NCI-H1048 (cell line): ENCODE measurements around the gene MARCHF9.

Experiments used
- DNase-seq: peaks from one replicate; lab custom pipeline; 2025; lab: John Stamatoyannopoulos, UW

MARCHF9 gene

GRCh38 chr12:57753756-57754337 lies 1.1 kb upstream of the MARCHF9 start:
- DNase-seq, result no peak

DNA sequence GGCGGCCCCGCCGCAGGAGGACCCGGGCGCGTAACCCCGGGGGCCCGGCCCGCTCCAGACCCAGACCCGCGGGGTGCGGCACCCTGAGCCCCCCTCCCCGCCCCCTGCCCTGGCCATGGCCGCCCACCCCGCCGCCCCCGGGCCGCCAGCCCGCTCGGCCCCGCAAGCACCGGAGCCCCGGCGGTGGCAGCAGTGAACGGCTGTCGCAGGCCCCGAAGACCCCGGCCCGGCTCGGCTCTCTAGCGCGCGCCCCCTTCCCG lies 221 bp downstream of the MARCHF9 start:
- no peak for DNase-seq

- DNase-seq, result no peak
These were observed 810 bp downstream of the MARCHF9 start for GRCh38 chr12:57755454-57756372.

DNA sequence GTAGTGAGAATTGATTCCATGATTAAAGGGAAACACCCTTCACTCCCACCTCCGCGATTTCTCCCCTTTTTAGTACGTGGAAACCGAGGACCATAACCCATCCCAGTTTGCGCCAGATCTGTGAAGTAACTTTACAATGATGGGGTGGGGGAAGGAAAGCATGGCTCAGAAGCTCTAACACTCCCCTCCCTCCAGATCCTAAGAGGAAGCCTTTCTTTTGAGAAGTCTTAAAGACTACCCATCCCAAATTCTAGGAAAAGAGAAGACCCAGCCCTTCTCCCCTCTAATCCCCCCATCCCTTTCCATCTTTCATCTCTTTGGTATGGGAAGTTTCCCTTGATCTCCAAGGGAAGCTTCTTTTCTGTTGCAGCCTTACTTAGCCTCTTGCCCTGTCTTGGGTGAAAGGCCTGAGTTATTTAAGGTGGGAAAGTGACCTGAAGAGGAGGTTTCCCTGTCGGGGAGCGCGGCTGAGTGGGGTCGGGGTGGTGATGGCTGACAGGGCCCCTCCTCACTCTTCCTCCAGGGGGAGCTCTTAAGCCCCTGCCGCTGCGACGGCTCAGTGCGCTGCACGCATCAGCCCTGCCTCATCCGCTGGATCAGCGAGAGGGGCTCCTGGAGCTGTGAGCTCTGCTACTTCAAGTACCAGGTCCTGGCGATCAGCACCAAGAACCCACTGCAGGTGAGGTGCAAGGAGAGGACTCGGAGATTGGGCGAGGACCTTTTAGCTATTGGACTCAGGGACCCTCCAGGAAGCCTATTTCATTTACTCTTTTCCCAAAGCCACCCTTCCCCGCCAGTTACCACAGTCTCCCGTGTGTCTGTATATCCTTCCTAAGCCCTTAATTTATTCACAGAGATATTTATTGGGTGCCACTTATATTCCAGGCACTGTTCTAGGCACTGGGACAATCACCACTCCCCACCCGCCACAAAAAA lies 1.8 kb downstream of the MARCHF9 start:
- peak; percentile 22 for DNase-seq

DNA sequence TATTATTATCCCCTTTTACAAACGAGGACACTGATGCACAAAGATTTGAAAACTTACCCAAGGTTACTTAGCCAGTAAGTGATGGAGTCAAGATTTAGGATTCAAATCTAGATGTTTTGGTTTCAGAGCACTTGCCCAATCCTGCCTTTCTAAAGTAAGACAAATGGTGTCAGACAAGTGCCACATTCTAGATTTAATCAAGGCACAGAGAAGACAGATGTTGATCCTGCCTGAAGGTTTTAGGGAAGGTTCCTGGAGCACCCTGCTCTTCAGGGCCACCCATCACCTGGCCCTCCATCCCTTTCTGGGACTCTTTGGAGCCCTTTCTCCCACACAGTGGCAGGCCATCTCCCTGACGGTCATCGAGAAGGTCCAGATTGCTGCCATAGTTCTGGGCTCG lies 2.9 kb downstream of the MARCHF9 start:
- no peak for DNase-seq

DNA sequence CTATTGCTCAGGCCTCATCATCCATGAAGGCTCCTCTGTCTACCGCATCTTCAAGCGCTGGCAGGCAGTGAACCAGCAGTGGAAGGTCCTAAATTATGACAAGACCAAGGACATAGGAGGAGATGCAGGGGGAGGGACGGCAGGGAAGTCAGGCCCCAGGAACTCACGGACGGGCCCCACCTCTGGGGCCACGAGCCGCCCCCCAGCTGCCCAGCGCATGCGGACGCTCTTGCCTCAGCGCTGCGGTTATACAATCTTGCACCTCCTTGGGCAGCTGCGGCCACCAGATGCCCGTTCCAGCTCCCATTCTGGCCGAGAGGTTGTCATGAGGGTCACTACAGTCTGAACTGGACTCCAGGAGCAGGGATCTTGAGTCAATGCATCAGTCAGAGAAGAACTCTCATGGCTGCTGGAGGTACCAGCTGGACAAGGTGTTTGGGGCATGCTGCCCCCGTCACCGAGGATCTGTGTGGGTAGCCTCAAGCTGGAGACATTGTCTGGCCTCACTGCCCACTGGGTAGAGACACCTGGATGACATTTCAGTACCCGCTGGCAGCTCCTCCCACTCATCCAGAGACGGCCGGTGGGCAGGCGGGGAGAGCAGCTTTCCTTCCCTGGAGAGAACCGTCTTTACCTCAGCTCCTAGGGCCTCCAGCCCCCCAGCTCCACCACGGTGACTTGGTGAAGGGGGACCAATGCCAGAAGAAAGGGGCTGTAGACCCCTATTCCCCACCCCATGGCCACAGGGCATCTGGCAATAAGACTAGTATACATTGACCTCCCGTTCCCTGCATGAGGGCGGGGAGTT lies 3.9 kb downstream of the MARCHF9 start:
- no peak for DNase-seq

DNA sequence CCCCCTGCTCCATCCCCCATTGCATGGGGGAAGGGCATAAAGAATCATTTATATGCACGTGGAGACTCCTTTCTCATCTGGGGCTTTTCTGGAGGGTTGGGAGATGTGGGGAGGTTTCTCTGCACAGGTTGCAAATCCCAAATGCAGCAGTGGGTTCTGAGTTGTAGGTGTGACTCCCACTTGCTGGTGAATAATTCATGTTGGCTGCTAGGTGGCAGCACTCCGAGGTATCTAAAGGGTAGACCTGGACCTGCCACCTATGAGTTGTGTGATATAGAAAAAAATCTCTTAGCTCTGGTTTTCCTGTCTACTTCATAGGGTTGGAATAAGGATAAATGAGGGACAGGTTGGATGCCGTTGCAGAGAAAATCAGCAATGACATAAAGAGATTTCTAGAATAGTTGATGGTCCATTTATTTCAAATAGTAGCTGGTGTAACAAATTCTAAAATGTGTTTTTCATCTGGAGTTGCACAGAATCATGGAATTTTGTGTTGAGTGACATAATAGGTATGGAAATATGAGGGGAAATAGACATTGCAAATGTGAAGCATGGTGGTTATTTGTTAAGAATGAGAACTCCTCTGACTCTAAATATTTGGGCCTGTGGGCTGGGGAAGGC lies 4.6 kb downstream of the MARCHF9 start:
- DNase-seq, result no peak

- DNase-seq, result no peak
These were observed 5.6 kb downstream of the MARCHF9 start for GRCh38 chr12:57760347-57760982.

- DNase-seq, result no peak
These were observed 6.6 kb downstream of the MARCHF9 start for GRCh38 chr12:57761391-57761998.

DNA sequence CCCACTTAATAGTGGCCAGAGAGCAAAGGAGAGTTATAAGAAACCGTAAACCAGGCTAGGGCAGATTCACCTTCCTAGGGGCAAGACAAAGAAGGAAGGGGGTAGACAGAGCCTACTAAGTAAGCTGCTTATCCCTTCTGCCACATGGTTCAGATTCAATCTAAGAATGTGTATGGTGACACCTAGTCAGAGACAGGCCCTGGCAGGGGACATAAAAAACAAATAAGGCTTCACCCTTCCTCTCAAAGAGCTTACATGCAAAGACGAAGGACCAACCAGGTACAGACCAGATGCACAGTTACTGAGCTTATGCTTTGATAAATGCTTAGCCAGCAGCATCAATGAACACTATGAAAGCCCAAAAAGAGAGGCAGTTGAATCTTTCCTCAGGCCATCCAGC lies 7.6 kb downstream of the MARCHF9 start:
- no peak for DNase-seq

- no peak for DNase-seq
These were observed 9.2 kb downstream of the MARCHF9 start for GRCh38 chr12:57763881-57764661.

GRCh38 chr12:57764662-57765002 lies 9.7 kb downstream of the MARCHF9 start:
- no peak for DNase-seq

GRCh38 chr12:57765003-57765697 lies 10.2 kb downstream of the MARCHF9 start:
- no peak for DNase-seq

DNA sequence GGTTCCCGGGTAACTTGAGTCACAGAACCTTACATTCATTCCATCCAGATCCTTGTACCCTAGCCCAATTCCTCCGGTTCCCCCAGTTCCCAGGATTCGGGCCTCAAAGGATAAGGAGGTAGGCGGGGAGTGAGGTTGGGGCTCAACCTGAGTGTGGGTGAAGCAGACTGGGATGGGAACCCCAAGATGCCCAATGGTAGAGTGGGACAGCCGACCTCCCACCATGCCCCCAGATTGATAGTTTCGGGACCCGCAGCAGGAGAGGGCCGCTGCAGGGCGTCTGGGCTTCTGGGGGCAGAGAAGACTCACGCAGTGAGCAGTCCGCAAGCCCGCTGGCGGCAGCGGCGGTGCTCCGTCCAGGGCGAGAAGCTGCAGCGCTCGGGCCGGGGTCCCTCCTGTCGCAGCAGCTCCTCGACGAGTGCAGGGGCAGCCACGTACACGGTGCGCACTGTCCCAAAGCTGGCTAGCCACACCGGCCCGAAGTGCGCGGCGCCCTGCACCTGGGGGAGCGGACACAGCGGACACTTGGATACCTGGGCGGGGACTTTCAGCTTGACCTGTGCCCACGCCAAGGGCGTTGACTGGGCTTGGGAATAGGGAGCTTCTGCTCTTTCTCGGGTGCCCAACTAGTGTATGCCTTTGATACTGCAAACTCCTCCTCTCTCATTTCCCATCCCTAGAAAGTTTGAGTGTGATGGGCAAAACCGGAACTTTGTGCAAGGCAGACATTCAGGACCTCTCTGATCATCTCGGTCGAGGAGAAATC lies 11.0 kb downstream of the MARCHF9 start:
- no peak for DNase-seq

DNA sequence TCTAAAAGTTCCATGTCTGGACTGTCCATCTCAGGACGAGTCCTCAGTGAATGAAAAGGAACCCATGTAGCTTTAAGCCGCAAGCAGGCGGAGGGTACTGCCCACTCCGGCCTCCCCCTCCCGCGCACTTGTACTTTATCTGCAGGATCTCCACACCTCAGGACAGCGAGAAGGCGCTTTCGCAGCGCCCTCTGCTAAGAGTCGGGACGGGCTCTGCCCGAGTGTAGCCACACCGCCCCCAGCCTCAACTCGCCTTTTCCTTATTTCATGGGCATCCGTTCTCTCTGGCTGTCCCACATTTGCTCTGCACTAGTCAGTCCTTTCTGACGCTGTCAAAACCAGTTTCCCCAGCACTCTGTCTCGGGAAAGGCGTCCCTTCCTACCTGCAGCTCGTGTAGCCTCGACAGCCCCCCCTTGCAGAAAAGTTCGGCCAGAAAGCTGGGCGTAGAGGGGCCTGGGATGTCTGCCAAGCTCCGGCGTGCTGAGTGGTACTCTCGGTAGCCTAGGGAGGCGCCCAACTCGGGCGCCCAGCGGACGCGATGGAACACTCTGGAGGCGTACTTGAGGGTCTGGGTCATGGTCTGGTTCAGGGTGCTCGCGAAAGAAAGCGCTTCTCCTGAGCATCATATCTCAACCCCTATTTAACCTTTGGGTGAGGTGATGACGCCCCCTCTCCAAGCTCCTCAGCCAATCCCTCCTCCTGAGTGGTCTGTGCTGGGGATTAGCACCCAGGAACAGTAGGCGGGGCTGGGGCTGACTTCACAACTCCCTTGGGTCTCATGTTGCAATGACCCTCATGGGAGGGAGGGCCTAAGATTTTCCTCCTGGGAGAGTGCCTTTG lies 11.8 kb downstream of the MARCHF9 start, which contains the start of gene CYP27B1:
Gene CYP27B1 (minus strand): TSS at position 615 of the 841 bp plus-strand sequence. CDS start 37 bp downstream, at position 578.
- DNase-seq, result no peak

- no peak for DNase-seq
These were observed 12.4 kb downstream of the MARCHF9 start for GRCh38 chr12:57767305-57767698.

DNA sequence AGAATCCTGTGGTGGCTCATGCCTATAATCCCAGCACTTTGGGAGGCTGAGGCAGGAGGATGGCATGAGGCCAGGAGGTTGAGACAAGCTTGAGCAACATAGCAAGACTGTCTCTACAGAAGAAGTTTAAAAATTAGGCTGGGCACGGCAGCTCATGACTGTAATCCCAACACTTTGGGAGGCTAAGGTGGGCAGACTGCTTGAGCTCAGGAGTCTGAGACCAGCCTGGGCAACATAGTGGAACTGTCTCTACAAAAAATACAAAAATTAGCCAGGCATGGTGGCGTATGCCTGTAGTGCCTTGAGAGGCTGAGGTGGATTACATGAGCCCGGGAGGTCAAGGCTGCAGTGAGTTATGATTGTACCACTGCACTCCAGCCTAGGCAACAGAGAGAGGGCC lies 13.0 kb downstream of the MARCHF9 start:
- DNase-seq, result no peak
